ENCODE results near the gene HSPA9. TPM values are rescaled to one million over a fixed set of nuclear protein-coding genes. Genes with fewer than 3 reads are reported as not detected.

HSPA9 gene
- polyA plus RNA-seq, 1 donor (not counting 4 experiments of a cell fraction or from before 2014, with no cell fraction given) = 195 TPM

- dilution Hi-C loops (cut with MboI; ENCODE audit: extremely low pct_ligation_motif_present, low sequenced_read_pairs) = no loop called here
- H3K9me1 ChIP-seq (ENCODE audit: control insufficient read depth, extremely low read depth, insufficient read depth, low read length) = no peaks in the 10 kb centered on the region
- FAIRE-seq (no peak), DNase-seq (ENCODE audit: low read depth, low spot score) (no peak)
- no peaks in the 10 kb centered on the region for H4K20me1 ChIP-seq (ENCODE audit: control insufficient read depth, extremely low read depth, insufficient read depth, low read length)
- no peak overlapping the region for H3K9ac ChIP-seq (ENCODE audit: control insufficient read depth, extremely low read depth, insufficient read depth, low read length)
- no peaks in the 10 kb centered on the region for H3K36me3 ChIP-seq (ENCODE audit: control insufficient read depth in 2 of 2, extremely low read depth in 1 of 2, insufficient read depth in 2 of 2, low read length in 2 of 2)
- H2AFZ ChIP-seq (ENCODE audit: control insufficient read depth, low read length) = no peak overlapping the region
- H3K79me2 ChIP-seq (ENCODE audit: control insufficient read depth, insufficient read depth, low read length) = no peaks in the 10 kb centered on the region
- H3K4me3 ChIP-seq (ENCODE audit: control insufficient read depth in 2 of 3, extremely low read depth in 1 of 3, insufficient read depth in 2 of 3, low read depth in 1 of 3, low read length in 3 of 3) = no peak overlapping the region
- H3K4me1 ChIP-seq (ENCODE audit: control insufficient read depth, extremely low read depth, insufficient read depth, low read length) = no peaks in the 10 kb centered on the region
- no peak overlapping the region for H3K27ac ChIP-seq (ENCODE audit: control insufficient read depth, insufficient read depth, low read length)
- TF ChIP-seq EZH2 (IDR thresholded peaks at IDR 0.05; ENCODE audit: low read length) (no peak), CTCF (optimal IDR thresholded peaks at IDR 0.05 in 1 of 3, IDR thresholded peaks at IDR 0.05 in 1 of 3, conservative IDR thresholded peaks at IDR 0.05 in 1 of 3; ENCODE audit: extremely low read depth in 1 of 3, insufficient read depth in 2 of 3, low read length in 3 of 3) (no peak)
- no peaks in the 10 kb centered on the region for H3K9me3 ChIP-seq (ENCODE audit: control insufficient read depth, low read depth, low read length)
- no peaks in the 10 kb centered on the region for H3K27me3 ChIP-seq (ENCODE audit: control insufficient read depth, extremely low read depth, insufficient read depth, low read length)
- no peak overlapping the region for H3K4me2 ChIP-seq (ENCODE audit: control insufficient read depth, extremely low read depth, insufficient read depth, low read depth, low read length)
Measured at GRCh38 chr5:138583984-138584637, 8.9 kb upstream of the HSPA9 start.

GRCh38 chr5:138582959-138583358 is 7.8 kb upstream of the HSPA9 start:
- H3K4me2 ChIP-seq (ENCODE audit: control insufficient read depth, extremely low read depth, insufficient read depth, low read depth, low read length) = no peak overlapping the region
- no peak overlapping the region for H3K9ac ChIP-seq (ENCODE audit: control insufficient read depth, extremely low read depth, insufficient read depth, low read length)
- no peaks in the 10 kb centered on the region for H3K27me3 ChIP-seq (ENCODE audit: control insufficient read depth, extremely low read depth, insufficient read depth, low read length)
- no peaks in the 10 kb centered on the region for H3K9me1 ChIP-seq (ENCODE audit: control insufficient read depth, extremely low read depth, insufficient read depth, low read length)
- TF ChIP-seq CTCF (optimal IDR thresholded peaks at IDR 0.05 in 1 of 3, IDR thresholded peaks at IDR 0.05 in 1 of 3, conservative IDR thresholded peaks at IDR 0.05 in 1 of 3; ENCODE audit: extremely low read depth in 1 of 3, insufficient read depth in 2 of 3, low read length in 3 of 3) = no peak
- no peak for TF ChIP-seq EZH2 (IDR thresholded peaks at IDR 0.05; ENCODE audit: low read length)
- no peak for FAIRE-seq
- no peak overlapping the region for H3K4me3 ChIP-seq (ENCODE audit: control insufficient read depth in 2 of 3, extremely low read depth in 1 of 3, insufficient read depth in 2 of 3, low read depth in 1 of 3, low read length in 3 of 3)
- no peaks in the 10 kb centered on the region for H3K79me2 ChIP-seq (ENCODE audit: control insufficient read depth, insufficient read depth, low read length)
- no peaks in the 10 kb centered on the region for H4K20me1 ChIP-seq (ENCODE audit: control insufficient read depth, extremely low read depth, insufficient read depth, low read length)
- no peak overlapping the region for H2AFZ ChIP-seq (ENCODE audit: control insufficient read depth, low read length)
- H3K9me3 ChIP-seq (ENCODE audit: control insufficient read depth, low read depth, low read length) = no peaks in the 10 kb centered on the region
- H3K27ac ChIP-seq (ENCODE audit: control insufficient read depth, insufficient read depth, low read length) = no peak overlapping the region
- H3K36me3 ChIP-seq (ENCODE audit: control insufficient read depth in 2 of 2, extremely low read depth in 1 of 2, insufficient read depth in 2 of 2, low read length in 2 of 2) = no peaks in the 10 kb centered on the region
- dilution Hi-C loops (cut with MboI; ENCODE audit: extremely low pct_ligation_motif_present, low sequenced_read_pairs) = no loop called here
- DNase-seq (ENCODE audit: low read depth, low spot score) = no peak
- H3K4me1 ChIP-seq (ENCODE audit: control insufficient read depth, extremely low read depth, insufficient read depth, low read length) = no peaks in the 10 kb centered on the region
